ENCODE measurements around the gene HTATIP2. TPM values are rescaled to one million over a fixed set of nuclear protein-coding genes. Genes with fewer than 3 reads are reported as not detected.

The HTATIP2 gene
- total and polyA plus RNA-seq, 2 donors (not counting 3 experiments of a cell fraction or from before 2014, with no cell fraction given) = 37.2 to 57.6 TPM

DNA sequence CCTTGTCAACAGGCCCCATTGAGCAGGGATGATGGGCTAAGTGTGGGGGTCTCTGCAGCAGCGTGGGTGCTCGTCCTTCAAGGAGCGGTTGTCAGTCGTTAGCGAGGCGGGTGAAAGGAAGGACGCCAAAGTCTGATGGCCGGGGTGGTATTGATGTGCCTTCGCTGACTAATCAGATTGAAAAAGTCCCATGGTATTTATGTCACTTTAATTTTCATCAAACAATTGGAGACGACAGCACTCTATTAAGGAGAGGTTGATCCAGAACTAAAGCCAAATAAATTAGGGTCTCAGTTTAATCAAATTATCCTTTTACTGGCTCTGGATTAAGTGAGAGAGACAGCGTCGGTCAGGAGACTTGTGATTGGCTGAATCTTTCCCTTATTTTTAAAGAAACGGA is 9.6 kb downstream of the HTATIP2 start:
- no peaks in the 10 kb centered on the region for H3K9me3 ChIP-seq (replicated peaks; ENCODE audit: control insufficient read depth, insufficient read depth, low read length)
- H3K4me3 ChIP-seq (replicated peaks in 1 of 3; ENCODE audit: insufficient read depth in 1 of 3, low read depth in 1 of 3, low read length in 3 of 3) = no peak overlapping the region
- CTCF ChIA-PET = interaction anchor here (1.2 to 2.1 kb wide), 2 partner anchors 14 to 19 kb away, joined by 3 to 10 read pairs; no protein-coding TSS in a partner anchor
- no peak for TF ChIP-seq POLR2A (IDR thresholded peaks at IDR 0.05; ENCODE audit: low read depth, low read length)
- TF ChIP-seq MYC (IDR thresholded peaks at IDR 0.05; ENCODE audit: low read depth, low read length) = no peak
- no peak for TF ChIP-seq EZH2 (IDR thresholded peaks at IDR 0.05; ENCODE audit: borderline replicate concordance, low read depth, low read length, severe bottlenecking)
- TF ChIP-seq JUN (IDR thresholded peaks at IDR 0.05; ENCODE audit: borderline replicate concordance, insufficient read depth, insufficient read length, low read depth) = no peak
- no peak for TF ChIP-seq FOS (IDR thresholded peaks at IDR 0.05; ENCODE audit: borderline replicate concordance, insufficient read depth, low read length)
- TF ChIP-seq, protein P1, sequence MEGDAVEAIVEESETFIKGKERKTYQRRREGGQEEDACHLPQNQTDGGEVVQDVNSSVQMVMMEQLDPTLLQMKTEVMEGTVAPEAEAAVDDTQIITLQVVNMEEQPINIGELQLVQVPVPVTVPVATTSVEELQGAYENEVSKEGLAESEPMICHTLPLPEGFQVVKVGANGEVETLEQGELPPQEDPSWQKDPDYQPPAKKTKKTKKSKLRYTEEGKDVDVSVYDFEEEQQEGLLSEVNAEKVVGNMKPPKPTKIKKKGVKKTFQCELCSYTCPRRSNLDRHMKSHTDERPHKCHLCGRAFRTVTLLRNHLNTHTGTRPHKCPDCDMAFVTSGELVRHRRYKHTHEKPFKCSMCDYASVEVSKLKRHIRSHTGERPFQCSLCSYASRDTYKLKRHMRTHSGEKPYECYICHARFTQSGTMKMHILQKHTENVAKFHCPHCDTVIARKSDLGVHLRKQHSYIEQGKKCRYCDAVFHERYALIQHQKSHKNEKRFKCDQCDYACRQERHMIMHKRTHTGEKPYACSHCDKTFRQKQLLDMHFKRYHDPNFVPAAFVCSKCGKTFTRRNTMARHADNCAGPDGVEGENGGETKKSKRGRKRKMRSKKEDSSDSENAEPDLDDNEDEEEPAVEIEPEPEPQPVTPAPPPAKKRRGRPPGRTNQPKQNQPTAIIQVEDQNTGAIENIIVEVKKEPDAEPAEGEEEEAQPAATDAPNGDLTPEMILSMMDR (IDR thresholded peaks at IDR 0.05; ENCODE audit: extremely low read depth in 1 of 2, insufficient read depth in 1 of 2, low read depth in 1 of 2, low read length in 2 of 2) = no peak
- TF ChIP-seq, protein P2, sequence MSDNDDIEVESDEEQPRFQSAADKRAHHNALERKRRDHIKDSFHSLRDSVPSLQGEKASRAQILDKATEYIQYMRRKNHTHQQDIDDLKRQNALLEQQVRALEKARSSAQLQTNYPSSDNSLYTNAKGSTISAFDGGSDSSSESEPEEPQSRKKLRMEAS (IDR thresholded peaks at IDR 0.05; ENCODE audit: insufficient read depth, insufficient read length) = no peak
- no peak for TF ChIP-seq POLR2AphosphoS5 (IDR thresholded peaks at IDR 0.05; ENCODE audit: insufficient read depth, low read depth, low read length)
- TF ChIP-seq GATA2 (IDR thresholded peaks at IDR 0.05; ENCODE audit: insufficient read depth, insufficient read length, low read depth, low read length) = no peak
- POLR2A ChIA-PET = no interaction called here
- H4K20me1 ChIP-seq (replicated peaks; ENCODE audit: control insufficient read depth, extremely low read depth, insufficient read depth, low read length) = no peaks in the 10 kb centered on the region
- no peaks in the 10 kb centered on the region for H3K27me3 ChIP-seq (ENCODE audit: control insufficient read depth in 2 of 2, insufficient read depth in 2 of 2, low read length in 2 of 2)
- no peak overlapping the region for H2AFZ ChIP-seq (ENCODE audit: low read depth, low read length)
- no peak overlapping the region for H3K27ac ChIP-seq (ENCODE audit: insufficient read depth, low read depth, low read length)
- H3K9me1 ChIP-seq (replicated peaks; ENCODE audit: control insufficient read depth, extremely low read depth, insufficient read depth, low read length) = no peaks in the 10 kb centered on the region
- no peak overlapping the region for H3K9ac ChIP-seq (replicated peaks; ENCODE audit: extremely low read depth, insufficient read depth, low read length)
- H3K36me3 ChIP-seq (ENCODE audit: control insufficient read depth in 2 of 2, extremely low read depth in 1 of 2, insufficient read depth in 2 of 2, low read length in 2 of 2) = peaks cover 1 to 8% of the 10 kb centered on the region in 2 experiments
- intact Hi-C loops (cut with micrococcal nuclease) = no loop called here
- H3K4me1 ChIP-seq (ENCODE audit: control insufficient read depth, extremely low read depth, insufficient read depth, low read length) = peaks cover 4% of the 10 kb centered on the region
- peaks cover 4% of the 10 kb centered on the region for H3K79me2 ChIP-seq (ENCODE audit: control insufficient read depth, insufficient read depth, low read length)
- DNase-seq (ENCODE audit: low read depth, low spot score) (no peak), FAIRE-seq (no peak)
- BruUV-seq (replicated peaks) = no TSS peak
- no peak overlapping the region for H3K4me2 ChIP-seq (ENCODE audit: insufficient read depth, low read length)
- dilution Hi-C loops (cut with MboI; ENCODE audit: extremely low pct_ligation_motif_present, low sequenced_read_pairs) = no loop called here

All from endothelial cell of umbilical vein (primary cell).